Adrenal gland (tissue), 12 donors: ENCODE results near the gene CHSY3. TPM values are rescaled to one million over a fixed set of nuclear protein-coding genes. Genes with fewer than 3 reads are reported as not detected.
A peak's percentile ranks its signal among the peaks of the same experiment; 100 is the strongest.

Source experiments
- DNase-seq, 7 donors: peaks; one replicate each; pipeline ENCODE4 v3.0.0-alpha.2; 2019 to 2020
- H3K27ac ChIP-seq, 5 donors: fragments of 200-600 bp; sonication (generic) in 4 of 5; 1 replicate in 3 of 5; 2 replicates in 2 of 5; pipeline versions ENCODE4 v1.5.1 to v1.8.0; 2016 to 2020; ENCODE audit warnings: mild to moderate bottlenecking in 1 of 5
- H3K27me3 ChIP-seq: fragments of 200-600 bp; 2 replicates; pipeline ENCODE4 v1.8.0; 2021
- H3K36me3 ChIP-seq, 2 donors: fragments of 200-600 bp; replicated peaks in 1 of 2; 1 replicate in 1 of 2; 2 replicates in 1 of 2; pipeline versions ENCODE4 v1.5.1 to v1.8.0; 2018 to 2022
- H3K4me1 ChIP-seq, 2 donors: fragments of 200-600 bp; replicated peaks in 1 of 2; 1 replicate in 1 of 2; 2 replicates in 1 of 2; pipeline versions ENCODE4 v1.5.1 to v1.8.0; 2018 to 2021
- H3K4me3 ChIP-seq, 4 donors: fragments of 200-600 bp; sonication (generic) in 3 of 4; one replicate each; pipeline ENCODE4 v1.5.1; 2016 to 2018
- H3K9me3 ChIP-seq, 3 donors: fragments of 200-600 bp; sonication (generic) in 1 of 3; replicated peaks in 1 of 3; 1 replicate in 2 of 3; 2 replicates in 1 of 3; pipeline versions ENCODE4 v1.5.1 to v1.8.0; 2016 to 2021
- CTCF ChIP-seq, 6 experiments: fragments of 450-650 bp in 4 of 6; fragments of 200-600 bp in 2 of 6; sonication (generic) in 1 of 6; IDR thresholded peaks; 1 replicate in 5 of 6; 2 replicates in 1 of 6; pipeline versions ENCODE4 v1.5.1 to v1.8.0; 2016 to 2021; ENCODE audit warnings: antibody characterized with exemption in 6 of 6, mild to moderate bottlenecking in 2 of 6, moderate library complexity in 1 of 6
- POLR2A ChIP-seq, 2 donors: fragments of 450-650 bp; IDR thresholded peaks; one replicate each; pipeline ENCODE4 v1.6.1; 2017; ENCODE audit warnings: antibody characterized with exemption in 2 of 2, mild to moderate bottlenecking in 2 of 2, moderate library complexity in 1 of 2
- WGBS, 4 donors: extraction: QIAGEN DNeasy Blood & Tissue Kit in 2 of 4; methylation state at CpG; one replicate each; pipeline versions ENCODE4 v1.1.5 to v1.1.7; 2013 to 2017; 5-methylcytosine and 5-hydroxymethylcytosine counted together
- intact Hi-C, 2 donors: fragments of 100-400 bp; cut with DNase I; formaldehyde crosslinking; loops; one replicate each; pipeline versions ENCODE4 v1.14.1 to v1.15.0; 2022 to 2023
- polyA plus RNA-seq, 3 donors: library from polyadenylated mRNA; stranded (reverse); fragments of 200-250 nt in 2 of 3; fragments of 350-450 nt in 1 of 3; fragmentation: Illumina TruSeq in 1 of 3; extraction: RNeasy Lipid Tissue Mini Kit (QIAGEN cat#74804) in 1 of 3; gene quantifications; one replicate each; pipeline ENCODE4 v1.2.3, GENCODE V29; 2013 to 2014
- total RNA-seq, 9 donors: library from RNA; depleted of rRNA in 4 of 9; stranded (reverse); fragments of >200 nt in 4 of 9; fragments of 120-200 nt in 1 of 9; fragmentation: NEBNext Ultra II Directional in 1 of 9; extraction: Animal tissue kit (Norgen Biotek cat#: 25700) in 1 of 9; gene quantifications; one replicate each; pipeline versions ENCODE4 v1.1.0 to v1.2.4, GENCODE V29; 2013 to 2023
- donor health status: healthy with polysubstance abuse.
- donor health status: Bipolar disorder and iron deficiency.
- donor health status: DM: yes; HTN: yes; CAD: no.
- donor health status: DM: no; HTN: no; CAD: no.
- donor health status: DM: no; HTN: no; CAD: no.
- donor health status: DM: yes; HTN: yes; CAD: no.

Gene CHSY3
- total and polyA plus RNA-seq, 12 donors: 0.08 to 2.5 (median 0.80) TPM

GRCh38 chr5:130023604-130024003 lies 119.3 kb downstream of the CHSY3 start:
- no peaks in the 10 kb centered on the region for H3K27me3 ChIP-seq
- WGBS, 4 donors: 84 to 90% (median 89%) methylated on average over 3 of the region's 3 CpGs
- no peaks in the 10 kb centered on the region for H3K9me3 ChIP-seq
- no peak overlapping the region for H3K4me3 ChIP-seq
- intact Hi-C loops: no loop called here
- DNase-seq: no peak
- H3K4me1 ChIP-seq: no peaks in the 10 kb centered on the region
- no peak overlapping the region for H3K27ac ChIP-seq
- H3K36me3 ChIP-seq: no peaks in the 10 kb centered on the region
- TF ChIP-seq CTCF (IDR thresholded peaks at IDR 0.05) (no peak), POLR2A (IDR thresholded peaks at IDR 0.05) (no peak)

- H3K4me3 ChIP-seq: no peak overlapping the region
- DNase-seq: no peak
- no peak overlapping the region for H3K27ac ChIP-seq
- H3K4me1 ChIP-seq: no peaks in the 10 kb centered on the region
- H3K9me3 ChIP-seq: no peaks in the 10 kb centered on the region
- intact Hi-C loops: no loop called here
- no peaks in the 10 kb centered on the region for H3K36me3 ChIP-seq
- TF ChIP-seq CTCF (IDR thresholded peaks at IDR 0.05): no peak
- no peak for TF ChIP-seq POLR2A (IDR thresholded peaks at IDR 0.05)
- no peaks in the 10 kb centered on the region for H3K27me3 ChIP-seq
These were observed 119.7 kb downstream of the CHSY3 start for GRCh38 chr5:130024006-130024405.

- intact Hi-C loops: no loop called here
These were observed 121.2 kb downstream of the CHSY3 start for GRCh38 chr5:130025511-130025910.

DNA sequence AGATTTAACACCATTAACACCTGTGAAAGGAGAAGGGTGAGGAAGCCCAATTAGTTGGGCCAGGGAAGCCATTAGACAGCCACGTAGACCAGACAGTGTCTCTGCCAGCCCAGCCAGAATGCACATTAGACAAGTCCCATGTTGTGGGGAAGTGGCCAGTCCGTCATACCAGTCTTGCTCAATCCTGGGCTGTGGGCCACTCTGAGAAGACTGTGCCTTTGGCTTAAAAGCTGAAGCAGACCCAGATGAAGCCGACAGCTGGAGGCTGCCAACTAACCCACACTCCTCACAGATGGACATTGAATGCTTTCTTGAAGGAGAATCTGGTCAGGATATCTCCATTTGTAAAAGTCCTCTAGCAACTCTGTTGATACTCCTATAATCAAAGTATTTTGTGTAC lies 128.5 kb downstream of the CHSY3 start:
- H3K27me3 ChIP-seq: no peaks in the 10 kb centered on the region
- H3K9me3 ChIP-seq: no peaks in the 10 kb centered on the region
- peak in 6 of 7 donors; percentile 15 to 71 (median 59) for DNase-seq
- H3K4me1 ChIP-seq: no peaks in the 10 kb centered on the region
- WGBS, 4 donors: 55 to 88% (median 78%) methylated on average over 3 of the region's 3 CpGs
- H3K27ac ChIP-seq: peak overlapping the region in 1 of 5 donors; percentile 42
- no peaks in the 10 kb centered on the region for H3K36me3 ChIP-seq
- intact Hi-C loops: no loop called here
- H3K4me3 ChIP-seq: no peak overlapping the region
- TF ChIP-seq CTCF (IDR thresholded peaks at IDR 0.05) (no peak), POLR2A (IDR thresholded peaks at IDR 0.05) (no peak)

More at GRCh38 chr5:130025511-130025910, 121.2 kb downstream of the CHSY3 start:
- TF ChIP-seq POLR2A (IDR thresholded peaks at IDR 0.05) (no peak), CTCF (IDR thresholded peaks at IDR 0.05) (no peak)
- Histone ChIP-seq H3K36me3 (no peaks in the 10 kb centered on the region), H3K9me3 (no peaks in the 10 kb centered on the region), H3K27ac (no peak overlapping the region), H3K27me3 (no peaks in the 10 kb centered on the region), H3K4me3 (no peak overlapping the region), H3K4me1 (no peaks in the 10 kb centered on the region)
- WGBS, 4 donors: 84 to 97% (median 94%) methylated on average over 1 of the region's 1 CpG
- no peak for DNase-seq
